GM18517 (cell line): ENCODE results near the gene NSMCE1.
A peak's percentile ranks its signal among the peaks of the same experiment; 100 is the strongest.

Experiments
- ATAC-seq: cut with Tn5 transposase; IDR thresholded peaks from one replicate; pipeline ENCODE4 v1.9.1; 2021; ENCODE audit warnings: mild to moderate bottlenecking, moderate library complexity; ENCODE audit not compliant: unreplicated experiment

The NSMCE1 gene

DNA sequence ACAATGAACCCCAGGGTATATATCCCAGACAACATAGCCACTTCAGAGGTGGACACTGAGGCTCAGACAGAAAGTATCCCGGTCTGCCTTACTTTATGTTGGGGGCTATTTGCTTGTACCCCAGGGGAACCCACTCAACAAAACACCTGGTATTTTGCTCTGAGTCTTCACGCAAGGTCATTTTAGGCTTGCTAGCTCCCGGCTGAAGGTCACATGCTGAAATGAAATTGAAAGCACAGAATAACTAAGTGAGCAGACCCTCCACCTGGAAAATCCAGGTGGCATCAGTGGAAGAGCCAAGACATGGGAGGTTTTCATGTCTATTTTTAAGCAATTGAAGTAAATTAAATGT is 69.4 kb downstream of the NSMCE1 start:
- no peak for ATAC-seq

DNA sequence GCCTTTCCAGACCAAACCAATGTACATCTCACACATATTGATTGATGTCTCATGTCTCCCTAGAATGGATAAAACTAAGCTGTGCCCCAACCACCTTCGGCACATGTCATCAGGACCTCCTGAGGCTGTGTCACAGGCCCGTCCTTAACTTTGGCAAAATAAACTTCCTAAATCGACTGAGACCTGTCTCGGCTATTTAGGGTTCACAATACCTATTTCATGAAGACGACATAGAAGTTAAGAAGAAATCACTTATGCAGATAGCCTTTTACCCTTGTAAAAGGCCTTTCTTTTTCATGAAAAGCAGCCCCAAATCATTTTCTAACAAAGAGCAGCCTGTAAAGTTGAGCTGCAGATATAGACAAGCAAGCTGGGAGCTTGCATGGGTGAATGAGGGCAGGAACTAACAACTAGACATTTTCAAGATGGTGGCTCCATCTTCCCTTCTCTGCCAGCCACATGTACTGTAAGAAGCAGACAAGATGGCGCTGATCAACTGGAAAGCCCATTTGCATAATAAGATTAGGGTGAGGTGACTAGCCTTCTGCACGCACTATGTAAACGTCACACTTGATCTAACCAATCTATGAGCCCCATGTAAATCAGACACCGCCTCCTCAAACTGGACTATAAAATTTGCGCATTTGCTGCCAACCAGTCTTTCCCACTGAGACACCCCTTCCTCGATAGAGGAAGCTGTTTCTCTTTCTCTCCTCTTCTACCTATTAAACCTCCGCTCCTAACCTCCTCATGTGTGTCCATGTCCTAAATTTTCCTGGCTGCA is 69.9 kb downstream of the NSMCE1 start:
- no peak for ATAC-seq

DNA sequence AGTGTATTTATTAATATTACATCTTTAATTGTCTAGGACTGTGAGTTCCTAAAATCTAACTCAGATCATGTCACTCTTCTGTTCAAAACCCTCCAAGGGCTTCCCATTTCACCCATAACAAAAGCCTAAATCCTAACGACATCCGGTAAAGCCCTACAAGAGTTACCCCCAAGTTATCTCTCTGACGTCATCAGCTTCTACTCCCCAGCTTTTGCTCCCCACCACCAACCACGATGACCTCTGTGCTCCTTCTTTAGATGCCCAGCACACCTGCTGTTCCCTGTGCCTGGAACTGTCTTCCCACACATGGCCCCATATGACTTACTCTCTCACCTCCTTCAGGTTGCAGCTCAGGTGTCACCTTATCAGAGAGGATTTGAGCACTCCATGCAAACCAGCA is 71.6 kb downstream of the NSMCE1 start:
- ATAC-seq, result no peak

DNA sequence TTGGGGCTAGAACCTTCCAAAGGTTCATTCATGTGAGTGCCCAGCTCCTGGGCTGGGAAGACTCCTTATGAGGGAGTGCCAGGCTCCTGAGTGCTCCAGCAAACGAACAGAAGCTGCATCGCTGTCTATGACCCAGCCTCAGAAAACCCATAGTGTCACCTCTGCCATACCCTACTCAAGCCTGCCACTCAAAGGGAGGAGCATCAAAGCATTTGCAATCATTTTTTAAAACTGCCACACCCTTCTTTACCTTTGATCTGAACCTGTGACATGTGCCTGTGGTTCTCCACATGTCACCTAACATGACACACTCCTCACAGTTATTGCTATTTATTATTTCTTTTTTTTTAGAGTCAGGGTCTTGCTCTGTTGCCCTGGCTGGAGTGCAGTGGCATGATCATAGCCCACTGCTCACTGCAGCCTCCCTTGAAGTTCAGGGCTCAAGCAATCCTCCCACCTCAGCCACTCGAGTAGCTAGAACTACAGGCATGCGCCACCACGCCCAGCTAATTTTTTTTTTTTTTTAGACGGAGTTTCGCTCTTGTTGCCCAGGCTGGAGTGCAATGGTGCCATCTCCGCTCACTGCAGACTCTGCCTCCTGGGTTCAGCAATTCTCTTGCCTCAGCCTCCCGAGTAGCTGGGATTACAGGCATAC is 72.5 kb downstream of the NSMCE1 start:
- ATAC-seq, result no peak

DNA sequence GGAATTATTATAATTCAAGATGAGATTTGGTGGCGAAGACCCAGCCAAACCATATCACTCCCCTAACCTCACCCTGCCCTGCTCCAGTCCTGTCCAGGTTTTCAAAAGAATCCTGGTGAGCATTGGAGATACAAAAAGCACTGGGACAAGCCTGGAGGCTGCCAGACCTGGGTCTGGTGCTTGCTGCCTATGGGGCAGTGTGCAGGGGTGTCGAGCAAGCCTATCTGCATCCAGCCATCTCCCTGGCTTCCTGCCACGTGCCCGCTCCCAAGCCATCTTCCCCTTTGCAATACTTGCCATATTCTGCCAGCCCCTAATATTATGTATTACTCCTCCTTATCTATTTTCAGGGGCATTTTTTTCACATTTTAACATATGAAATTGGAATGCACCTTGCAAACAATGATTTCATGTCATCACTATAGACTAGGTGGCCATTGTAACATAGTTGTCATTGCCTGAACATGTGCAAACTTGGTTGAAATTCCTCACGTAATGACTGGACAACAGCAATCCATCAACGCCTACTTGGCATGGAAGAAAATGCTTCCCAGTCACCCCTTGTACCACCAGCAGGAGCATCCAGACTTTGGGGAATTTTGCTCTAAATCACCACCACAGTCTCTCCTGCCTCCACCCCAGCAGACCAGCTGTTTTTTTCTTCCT is 73.4 kb downstream of the NSMCE1 start:
- no peak for ATAC-seq

DNA sequence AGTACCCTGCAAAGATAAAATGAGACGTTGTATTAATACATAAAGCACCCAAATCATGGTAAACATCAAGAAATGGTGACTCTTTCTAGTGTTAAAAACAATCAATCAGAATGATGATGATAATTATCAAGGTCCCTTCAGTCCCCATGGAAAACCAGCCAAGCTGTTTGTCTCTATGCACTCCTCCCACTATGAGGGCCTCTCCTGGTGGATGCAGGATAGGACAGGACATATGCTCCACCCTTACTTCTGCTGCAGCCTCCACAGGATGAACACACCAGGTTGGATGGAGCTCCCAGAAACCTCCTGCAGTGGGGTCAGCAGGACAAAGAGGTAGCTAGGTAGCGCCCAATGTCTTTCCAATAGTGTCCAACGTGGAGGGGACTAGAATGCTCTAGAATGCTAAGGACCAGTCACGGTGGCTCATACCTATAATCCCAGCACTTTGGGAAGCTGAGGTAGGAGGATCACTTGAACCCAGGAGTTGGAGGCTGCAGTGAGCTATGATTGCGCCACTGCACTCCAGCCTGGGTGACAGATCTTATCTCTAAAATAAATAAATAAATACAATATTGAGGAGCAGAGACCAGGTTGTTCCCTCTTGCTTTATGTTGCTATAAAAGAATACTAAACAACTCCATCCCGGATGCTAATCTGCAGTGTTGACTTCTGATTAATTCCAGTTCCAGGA is 75.1 kb downstream of the NSMCE1 start:
- ATAC-seq, result no peak

DNA sequence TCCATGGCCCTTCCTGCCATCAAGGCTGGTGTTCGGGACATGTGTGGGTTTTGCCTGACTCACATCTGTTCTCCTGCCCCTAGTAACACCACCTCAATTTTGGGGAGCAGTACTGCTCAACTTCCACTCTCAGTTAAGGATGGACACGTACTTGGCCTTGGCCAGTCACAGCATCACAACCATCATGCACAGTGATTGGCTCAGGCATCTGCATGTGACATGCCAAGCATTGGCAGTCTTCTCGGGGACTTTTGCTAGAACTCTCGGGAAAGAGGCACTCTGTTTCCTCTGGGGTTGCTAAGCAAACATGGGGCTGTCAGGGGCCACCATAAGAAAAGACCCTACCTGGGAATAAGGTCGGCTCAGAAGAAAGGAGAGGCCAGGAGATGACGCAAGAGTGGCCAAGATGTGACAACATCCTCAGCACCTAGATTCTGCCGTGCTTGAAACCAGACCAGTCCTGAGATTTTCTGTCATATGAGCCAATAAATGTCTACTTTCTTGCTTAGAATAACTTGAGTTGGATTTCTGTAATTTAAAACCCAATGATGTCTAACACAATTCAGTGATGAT is 77.1 kb downstream of the NSMCE1 start:
- ATAC-seq, result no peak

DNA sequence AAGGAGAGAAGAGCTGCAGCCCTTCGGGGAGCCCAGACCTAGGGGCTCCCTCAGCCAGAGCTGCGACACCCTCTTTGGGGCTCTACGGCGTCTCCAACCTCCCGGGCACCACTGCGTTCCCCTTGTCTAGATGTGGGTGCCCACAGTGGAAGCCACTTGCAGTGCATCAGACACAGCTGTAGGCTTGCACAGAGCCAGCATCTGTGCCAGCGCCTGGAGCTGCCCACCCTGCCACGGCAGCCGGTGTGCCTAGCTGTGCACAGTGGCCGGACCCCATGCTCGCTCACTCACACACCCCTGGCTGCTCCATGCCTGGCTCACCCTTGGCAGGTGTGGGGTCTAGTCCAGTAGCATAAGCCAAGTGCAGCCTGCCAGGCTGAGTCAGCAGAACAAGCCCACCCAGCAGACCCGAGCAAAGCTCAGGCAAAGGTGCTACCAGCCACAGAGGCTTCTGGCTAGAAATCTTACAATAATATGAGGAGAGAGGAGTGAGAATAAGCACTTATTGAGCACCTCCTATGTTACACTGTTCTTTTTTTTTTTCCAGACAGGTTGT is 78.2 kb downstream of the NSMCE1 start:
- ATAC-seq, result no peak

DNA sequence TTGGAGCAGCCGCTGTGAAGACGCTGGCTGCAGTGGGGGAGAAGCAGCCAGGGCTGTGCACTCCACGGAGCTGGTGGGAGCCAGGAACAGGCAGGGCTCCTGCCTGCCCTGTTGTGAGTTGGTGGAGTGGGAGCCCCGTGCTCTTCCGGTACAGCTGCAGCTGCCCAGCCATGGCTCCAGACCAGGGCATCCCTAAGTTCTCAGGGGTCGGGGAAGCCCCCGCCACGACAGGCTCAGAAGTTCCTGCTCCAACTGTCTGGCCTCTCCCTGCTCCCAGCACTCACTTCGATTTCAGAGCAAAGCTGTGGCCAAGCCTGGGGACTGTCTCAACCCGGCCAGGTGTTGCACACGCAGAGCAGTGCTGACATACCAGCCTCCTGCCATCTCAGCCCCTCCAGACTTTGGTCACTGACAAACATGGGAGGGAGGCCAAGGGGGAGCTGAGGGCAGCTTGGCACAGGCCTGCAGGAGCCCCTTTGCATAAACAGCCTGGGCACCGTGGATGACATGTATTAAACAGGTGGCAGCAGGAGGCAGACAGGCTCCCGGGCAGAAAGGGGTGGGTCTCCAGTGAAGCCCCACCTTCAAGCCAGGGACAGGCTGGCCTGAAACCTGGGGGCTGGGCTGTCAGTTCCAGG is 79.1 kb downstream of the NSMCE1 start:
- no peak for ATAC-seq

DNA sequence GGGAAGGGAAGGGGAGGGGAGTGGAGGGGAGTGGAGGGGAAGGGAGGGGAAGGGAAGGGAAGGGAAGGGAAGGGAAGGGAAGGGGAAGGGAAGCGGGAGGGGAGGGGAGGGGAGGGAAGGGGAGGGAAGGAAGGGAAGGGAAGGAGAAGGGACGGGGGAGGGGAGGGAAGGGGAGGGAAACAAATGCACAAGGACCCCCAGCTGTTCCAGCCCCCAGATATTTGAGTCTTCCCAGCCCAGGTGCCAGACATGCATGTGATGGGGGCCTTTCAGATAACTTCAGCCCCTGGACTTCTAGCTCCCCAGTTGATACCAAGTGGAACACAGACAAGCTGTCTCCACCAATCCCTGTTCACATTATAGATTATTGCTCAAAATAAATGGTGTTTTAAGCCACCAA is 79.9 kb downstream of the NSMCE1 start:
- no peak for ATAC-seq

DNA sequence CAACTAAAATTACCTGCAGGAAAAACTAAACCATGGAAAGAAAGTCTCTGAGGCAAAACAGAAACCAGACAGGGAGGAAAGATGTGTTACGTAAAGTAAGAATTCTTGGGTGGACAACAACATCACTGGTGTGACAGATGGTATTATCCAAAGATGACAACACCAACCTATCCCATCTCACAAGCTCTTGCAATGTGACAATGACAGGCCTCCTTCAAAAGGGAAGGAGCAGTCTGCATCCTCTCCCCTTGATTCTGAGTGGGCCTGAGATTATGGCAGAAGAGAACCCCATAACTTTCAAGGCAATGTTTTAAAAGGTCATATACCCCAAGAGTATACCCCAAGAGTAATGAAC is 82.8 kb downstream of the NSMCE1 start:
- ATAC-seq, result no peak

DNA sequence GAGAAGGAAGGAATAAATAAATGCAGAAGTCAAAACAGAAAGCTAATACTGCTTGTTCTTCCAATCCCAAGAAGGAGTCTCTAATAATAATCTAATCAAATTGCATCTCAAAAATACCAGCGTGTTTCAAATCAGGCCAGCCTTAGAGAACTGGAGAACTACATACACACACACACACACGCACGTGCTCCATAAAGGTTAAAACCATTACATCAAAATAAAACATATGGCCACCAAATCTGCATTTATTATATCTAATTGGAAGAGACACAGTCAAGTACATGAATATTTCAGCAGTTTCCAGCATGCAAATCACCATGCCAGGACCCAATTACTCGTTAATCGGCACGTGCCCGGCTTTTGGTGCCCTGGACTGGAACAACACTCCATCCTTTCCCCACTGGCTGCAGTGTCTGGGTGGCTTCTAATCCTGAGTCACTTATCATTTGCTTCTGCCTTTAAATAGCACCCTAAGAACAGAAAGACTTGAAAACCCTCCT is 85.6 kb downstream of the NSMCE1 start:
- ATAC-seq, result no peak

DNA sequence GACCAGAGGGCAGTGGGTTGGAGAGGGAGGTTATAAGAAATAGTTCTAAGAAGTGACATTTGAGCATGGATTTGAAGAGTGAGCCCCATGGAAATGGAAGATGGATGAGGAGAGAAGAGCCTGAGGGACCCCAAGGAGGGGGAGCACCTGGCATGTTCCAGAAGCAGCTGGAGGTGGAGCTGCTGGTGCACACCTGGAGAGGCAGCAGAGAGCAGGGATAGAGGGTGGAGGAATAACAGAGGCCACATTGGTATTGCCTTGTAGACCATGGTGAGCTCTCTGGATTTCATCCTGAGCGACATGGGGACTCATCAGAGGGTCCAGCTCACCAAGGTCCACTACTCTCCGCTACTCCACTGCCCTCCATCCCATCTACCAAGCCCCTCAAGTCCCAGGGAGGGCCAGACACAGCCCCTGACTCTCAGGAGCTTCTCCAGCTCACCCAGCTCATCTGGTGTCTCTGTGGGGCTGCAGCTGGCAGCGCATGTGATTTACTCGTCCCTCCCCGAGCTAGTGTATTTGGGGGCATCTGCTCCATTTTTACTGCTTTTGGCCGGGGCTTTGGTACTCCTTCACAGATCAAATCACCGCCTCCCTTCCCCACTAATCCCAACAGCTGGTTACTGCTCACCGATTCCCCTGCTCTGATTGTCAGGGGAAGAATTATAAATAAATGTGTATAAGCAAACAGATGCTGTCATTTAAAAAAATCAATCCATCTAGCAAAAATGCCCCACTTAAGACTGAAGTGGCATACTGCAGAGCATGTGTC is 87.4 kb downstream of the NSMCE1 start:
- no peak for ATAC-seq

DNA sequence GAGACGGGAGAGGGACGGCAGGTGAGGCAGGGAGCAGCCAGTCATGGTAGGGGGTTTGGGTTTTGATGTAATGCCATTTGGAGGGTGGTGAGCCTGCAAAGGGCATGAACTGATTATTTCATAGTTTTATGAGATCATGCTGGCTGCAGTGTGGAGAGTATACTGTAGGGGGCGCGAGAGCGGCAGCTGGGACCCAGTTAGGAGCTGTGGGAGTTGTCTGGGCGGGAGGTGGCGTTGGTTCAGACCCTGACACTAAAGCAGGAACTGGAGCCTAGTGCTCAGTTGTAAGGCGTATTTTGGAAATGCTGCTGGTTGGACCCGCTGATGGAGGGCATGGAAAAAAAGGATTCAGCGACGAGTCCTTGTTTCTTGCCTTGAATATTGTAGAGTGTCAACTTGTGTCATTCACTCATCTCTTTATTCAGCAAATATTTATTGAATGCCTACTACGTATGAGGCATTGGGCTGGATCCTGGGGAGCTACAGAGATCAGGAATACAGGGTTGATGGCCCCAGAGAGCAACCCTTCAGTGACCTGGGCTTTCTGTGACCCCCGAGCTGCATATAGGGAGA is 89.0 kb downstream of the NSMCE1 start:
- ATAC-seq, result peak; percentile 60

DNA sequence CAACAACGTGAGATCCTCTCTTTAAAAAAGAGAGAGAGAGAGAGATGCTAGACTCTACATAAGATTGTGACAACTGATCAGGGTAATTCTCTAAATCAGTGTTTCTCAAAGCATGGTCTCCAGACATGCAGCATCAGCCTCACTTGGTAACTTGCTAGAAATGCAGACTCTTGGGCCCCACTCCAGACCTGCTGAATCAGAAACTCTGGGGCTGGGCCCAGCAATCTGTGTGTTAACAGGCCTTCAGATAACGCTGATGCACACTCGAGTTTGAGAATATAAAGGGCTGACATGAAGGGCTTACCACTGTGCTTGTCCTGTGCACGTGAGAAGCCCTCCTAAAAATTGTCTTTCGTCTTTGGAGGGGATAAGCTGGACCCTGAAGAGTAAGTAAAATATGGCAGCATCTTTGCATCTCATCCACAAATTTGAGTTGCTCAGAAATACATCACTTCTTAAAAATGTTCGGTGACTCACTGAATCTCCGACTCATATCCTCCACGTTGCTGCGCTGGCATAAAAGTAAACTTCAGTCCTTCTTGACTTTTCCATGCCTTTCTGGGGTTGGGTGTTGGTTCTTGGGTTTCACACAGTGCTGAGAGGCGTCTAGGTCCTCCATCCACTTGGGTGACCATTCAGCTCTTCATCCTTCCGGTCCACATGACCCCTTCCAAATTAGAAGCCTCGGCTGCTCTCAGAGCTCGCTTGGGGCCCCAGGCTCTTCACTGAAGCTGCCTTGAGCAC is 91.4 kb downstream of the NSMCE1 start:
- no peak for ATAC-seq

DNA sequence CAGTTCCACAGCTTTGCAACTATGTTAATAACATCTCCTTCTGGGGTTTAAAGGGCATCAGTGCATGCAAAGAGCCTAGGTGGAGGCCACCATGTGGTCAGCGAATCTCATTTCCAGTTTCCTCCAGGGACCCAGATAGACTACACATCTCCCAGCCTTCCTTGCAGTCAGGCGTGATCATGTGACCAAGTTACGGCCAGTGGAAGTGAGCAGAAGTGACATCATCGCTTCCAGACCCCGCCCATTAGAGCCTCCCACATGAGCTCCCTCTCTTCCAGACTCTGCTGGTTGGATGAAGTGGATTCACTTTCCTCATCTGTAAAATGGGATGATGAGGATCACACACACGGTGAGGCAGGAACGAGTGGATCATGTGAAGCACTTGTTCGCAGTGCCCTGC is 92.7 kb downstream of the NSMCE1 start:
- ATAC-seq, result no peak
